IPS-11a (cell line): ENCODE measurements around the gene ISOC1.

Source experiments
- H3K4me3 ChIP-seq: one replicate; pipeline ENCODE4 v1.5.1; 2013; ENCODE audit warnings: low read depth, low read length, control low read depth

ISOC1 gene

GRCh38 chr5:129094924-129095899 lies 663 bp downstream of the ISOC1 start:
- H3K4me3 ChIP-seq = peak overlapping the region; percentile 93

GRCh38 chr5:129096382-129096991 lies 1.9 kb downstream of the ISOC1 start:
- no peak overlapping the region for H3K4me3 ChIP-seq

GRCh38 chr5:129097498-129098296 lies 3.1 kb downstream of the ISOC1 start:
- H3K4me3 ChIP-seq = no peak overlapping the region

GRCh38 chr5:129098488-129099183 lies 4.1 kb downstream of the ISOC1 start:
- no peak overlapping the region for H3K4me3 ChIP-seq

GRCh38 chr5:129099184-129099569 lies 4.6 kb downstream of the ISOC1 start:
- H3K4me3 ChIP-seq = no peak overlapping the region

GRCh38 chr5:129101794-129102193 lies 7.2 kb downstream of the ISOC1 start:
- no peak overlapping the region for H3K4me3 ChIP-seq

- H3K4me3 ChIP-seq = no peak overlapping the region
Measured at GRCh38 chr5:129103397-129103796, 8.8 kb downstream of the ISOC1 start.

- no peak overlapping the region for H3K4me3 ChIP-seq
Measured at GRCh38 chr5:129104915-129105455, 10.4 kb downstream of the ISOC1 start.

GRCh38 chr5:129107637-129108036 lies 13.1 kb downstream of the ISOC1 start:
- no peak overlapping the region for H3K4me3 ChIP-seq

- no peak overlapping the region for H3K4me3 ChIP-seq
Measured at GRCh38 chr5:129110742-129111141, 16.2 kb downstream of the ISOC1 start.

GRCh38 chr5:129111351-129111750 lies 16.8 kb downstream of the ISOC1 start:
- H3K4me3 ChIP-seq = no peak overlapping the region

- H3K4me3 ChIP-seq = no peak overlapping the region
Measured at GRCh38 chr5:129112295-129112694, 17.7 kb downstream of the ISOC1 start.

GRCh38 chr5:129113867-129114266 lies 19.3 kb downstream of the ISOC1 start:
- no peak overlapping the region for H3K4me3 ChIP-seq

GRCh38 chr5:129114539-129115193 lies 20.1 kb downstream of the ISOC1 start:
- H3K4me3 ChIP-seq = no peak overlapping the region

GRCh38 chr5:129115680-129116079 lies 21.1 kb downstream of the ISOC1 start:
- H3K4me3 ChIP-seq = no peak overlapping the region

GRCh38 chr5:129116797-129117196 lies 22.2 kb downstream of the ISOC1 start:
- no peak overlapping the region for H3K4me3 ChIP-seq

GRCh38 chr5:129118405-129118804 lies 23.9 kb downstream of the ISOC1 start:
- no peak overlapping the region for H3K4me3 ChIP-seq

- no peak overlapping the region for H3K4me3 ChIP-seq
Measured at GRCh38 chr5:129118826-129119225, 24.3 kb downstream of the ISOC1 start.

GRCh38 chr5:129120158-129120581 lies 25.6 kb downstream of the ISOC1 start:
- H3K4me3 ChIP-seq = no peak overlapping the region

GRCh38 chr5:129122560-129122959 lies 28.0 kb downstream of the ISOC1 start:
- H3K4me3 ChIP-seq = no peak overlapping the region
